Loucy (cell line): ENCODE results near the gene VSTM2B.

Source experiments
- EZH2phosphoT487 ChIP-seq: fragments of 200-600 bp; IDR thresholded peaks from 2 replicates; pipeline ENCODE4 v1.6.1; 2018; ENCODE audit warnings: antibody characterized with exemption, mild to moderate bottlenecking, moderate library complexity, borderline replicate concordance
- TF ChIP-seq, protein P1 (sequence below): fragments of 200-600 bp; sonication (generic); conservative IDR thresholded peaks from 2 replicates; pipeline ENCODE4 v1.5.1; 2014; ENCODE audit warnings: mild to moderate bottlenecking, antibody characterized with exemption, low read length

DNA sequence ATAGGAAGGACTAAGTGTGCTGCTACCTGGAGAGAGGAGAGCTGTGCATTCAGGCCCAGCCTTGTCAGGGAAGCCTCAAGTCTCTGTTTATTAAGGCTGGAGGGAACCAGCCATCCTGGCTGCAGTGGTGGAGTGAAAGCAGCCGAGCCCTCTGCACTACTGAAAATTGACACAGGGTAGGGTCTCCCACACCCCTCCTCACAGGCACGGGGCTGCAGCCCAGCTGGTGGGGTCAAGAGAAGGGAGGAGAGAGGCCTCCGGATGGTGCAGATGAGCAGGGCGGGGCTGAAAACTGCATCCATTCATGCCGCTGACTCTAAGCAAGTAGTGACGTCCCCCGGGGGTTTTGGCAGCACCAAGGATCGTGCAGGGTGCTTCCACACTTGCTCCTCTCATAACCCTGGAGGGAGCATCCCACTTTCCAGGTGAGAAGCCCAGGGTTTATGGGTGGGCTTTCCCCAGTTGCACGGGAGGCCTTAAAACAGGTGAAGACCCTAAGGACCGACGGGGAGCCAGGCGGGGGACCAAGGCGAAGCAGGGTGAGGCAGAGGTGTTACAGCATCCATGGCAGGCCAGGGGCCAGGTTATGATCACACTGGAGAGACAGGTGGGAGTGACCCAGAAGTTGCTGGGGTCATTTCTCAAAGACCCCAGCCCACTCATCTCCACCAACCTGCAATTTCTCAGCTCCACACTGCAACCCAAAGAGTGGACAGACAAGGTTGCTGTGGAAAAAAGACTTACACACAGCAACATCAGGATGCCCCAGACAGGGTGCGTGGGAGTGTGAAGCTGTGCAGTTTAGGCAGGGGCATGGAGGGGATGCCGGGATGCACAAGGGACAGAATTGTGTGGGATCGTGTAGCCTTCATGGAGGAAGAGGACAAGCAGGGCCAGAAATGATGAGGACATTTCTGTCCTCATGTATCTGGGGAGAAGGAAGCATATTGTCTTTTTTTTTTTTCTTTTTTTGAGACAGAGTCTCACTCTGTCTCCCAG, 36.8 kb downstream of the VSTM2B start:
- TF ChIP-seq, protein P1, sequence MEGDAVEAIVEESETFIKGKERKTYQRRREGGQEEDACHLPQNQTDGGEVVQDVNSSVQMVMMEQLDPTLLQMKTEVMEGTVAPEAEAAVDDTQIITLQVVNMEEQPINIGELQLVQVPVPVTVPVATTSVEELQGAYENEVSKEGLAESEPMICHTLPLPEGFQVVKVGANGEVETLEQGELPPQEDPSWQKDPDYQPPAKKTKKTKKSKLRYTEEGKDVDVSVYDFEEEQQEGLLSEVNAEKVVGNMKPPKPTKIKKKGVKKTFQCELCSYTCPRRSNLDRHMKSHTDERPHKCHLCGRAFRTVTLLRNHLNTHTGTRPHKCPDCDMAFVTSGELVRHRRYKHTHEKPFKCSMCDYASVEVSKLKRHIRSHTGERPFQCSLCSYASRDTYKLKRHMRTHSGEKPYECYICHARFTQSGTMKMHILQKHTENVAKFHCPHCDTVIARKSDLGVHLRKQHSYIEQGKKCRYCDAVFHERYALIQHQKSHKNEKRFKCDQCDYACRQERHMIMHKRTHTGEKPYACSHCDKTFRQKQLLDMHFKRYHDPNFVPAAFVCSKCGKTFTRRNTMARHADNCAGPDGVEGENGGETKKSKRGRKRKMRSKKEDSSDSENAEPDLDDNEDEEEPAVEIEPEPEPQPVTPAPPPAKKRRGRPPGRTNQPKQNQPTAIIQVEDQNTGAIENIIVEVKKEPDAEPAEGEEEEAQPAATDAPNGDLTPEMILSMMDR, result no peak
- TF ChIP-seq EZH2phosphoT487, result no peak
